ENCODE measurements around the gene TMEM220.

Gene TMEM220

DNA sequence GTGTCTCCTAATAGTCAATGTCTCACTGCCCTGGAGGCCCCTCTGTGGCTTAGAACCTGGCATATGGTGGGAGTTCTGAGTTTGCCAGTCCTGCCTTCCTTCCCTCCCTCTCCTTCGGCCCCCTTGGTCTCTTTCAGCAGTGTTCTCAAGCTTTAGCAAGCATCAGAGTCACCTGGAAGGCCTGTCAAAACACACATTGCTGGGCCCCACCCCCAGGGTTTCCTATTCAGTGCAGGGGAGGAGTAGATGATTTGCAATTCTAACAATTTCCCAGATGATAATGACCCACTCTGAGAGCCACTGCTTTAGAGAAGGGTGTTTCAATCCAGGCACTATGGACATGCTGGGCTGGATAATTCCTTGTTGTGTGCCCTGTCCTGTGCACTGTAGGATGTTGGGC lies 26.4 kb upstream of the TMEM220 start:
- no peak for DNase-seq (ENCODE audit: low read depth)
- no peak overlapping the region for H3K4me3 ChIP-seq (ENCODE audit: low read depth, low read length)
- TF ChIP-seq, protein P1, sequence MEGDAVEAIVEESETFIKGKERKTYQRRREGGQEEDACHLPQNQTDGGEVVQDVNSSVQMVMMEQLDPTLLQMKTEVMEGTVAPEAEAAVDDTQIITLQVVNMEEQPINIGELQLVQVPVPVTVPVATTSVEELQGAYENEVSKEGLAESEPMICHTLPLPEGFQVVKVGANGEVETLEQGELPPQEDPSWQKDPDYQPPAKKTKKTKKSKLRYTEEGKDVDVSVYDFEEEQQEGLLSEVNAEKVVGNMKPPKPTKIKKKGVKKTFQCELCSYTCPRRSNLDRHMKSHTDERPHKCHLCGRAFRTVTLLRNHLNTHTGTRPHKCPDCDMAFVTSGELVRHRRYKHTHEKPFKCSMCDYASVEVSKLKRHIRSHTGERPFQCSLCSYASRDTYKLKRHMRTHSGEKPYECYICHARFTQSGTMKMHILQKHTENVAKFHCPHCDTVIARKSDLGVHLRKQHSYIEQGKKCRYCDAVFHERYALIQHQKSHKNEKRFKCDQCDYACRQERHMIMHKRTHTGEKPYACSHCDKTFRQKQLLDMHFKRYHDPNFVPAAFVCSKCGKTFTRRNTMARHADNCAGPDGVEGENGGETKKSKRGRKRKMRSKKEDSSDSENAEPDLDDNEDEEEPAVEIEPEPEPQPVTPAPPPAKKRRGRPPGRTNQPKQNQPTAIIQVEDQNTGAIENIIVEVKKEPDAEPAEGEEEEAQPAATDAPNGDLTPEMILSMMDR (IDR thresholded peaks at IDR 0.05; ENCODE audit: insufficient read depth, low read depth, low read length, missing control alignments) = no peak

DNA sequence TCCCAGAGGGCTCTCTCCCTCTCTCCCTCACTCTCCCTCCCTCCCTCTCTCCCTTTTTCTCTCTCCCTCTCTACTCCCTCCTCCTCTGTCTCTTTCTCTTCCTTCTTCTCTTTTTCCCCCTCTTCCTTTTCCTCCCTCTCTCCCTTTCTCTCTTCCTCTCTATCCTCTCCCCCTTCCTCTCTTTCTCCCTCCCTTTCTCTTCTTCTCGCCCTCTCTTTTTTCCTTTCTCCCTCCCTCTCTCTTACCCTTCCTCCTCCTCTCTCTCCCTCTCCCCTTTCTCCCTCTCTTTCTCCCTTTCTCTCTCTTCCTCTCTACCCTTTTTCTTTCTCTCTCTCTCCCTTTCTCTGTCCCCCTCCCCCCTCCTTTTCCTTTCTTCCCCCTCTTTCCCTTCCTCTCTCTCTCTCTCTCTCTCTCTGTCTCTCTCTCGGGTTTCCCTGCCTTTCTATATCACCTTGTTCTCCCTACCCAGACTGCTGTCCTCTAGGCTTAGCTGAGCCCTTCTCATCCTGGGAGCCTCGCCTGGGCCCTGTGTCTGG lies 25.8 kb upstream of the TMEM220 start:
- H3K4me3 ChIP-seq (ENCODE audit: low read depth, low read length) = no peak overlapping the region
- DNase-seq (ENCODE audit: low read depth) = no peak
- TF ChIP-seq, protein P1 (IDR thresholded peaks at IDR 0.05; ENCODE audit: insufficient read depth, low read depth, low read length, missing control alignments) = no peak

DNA sequence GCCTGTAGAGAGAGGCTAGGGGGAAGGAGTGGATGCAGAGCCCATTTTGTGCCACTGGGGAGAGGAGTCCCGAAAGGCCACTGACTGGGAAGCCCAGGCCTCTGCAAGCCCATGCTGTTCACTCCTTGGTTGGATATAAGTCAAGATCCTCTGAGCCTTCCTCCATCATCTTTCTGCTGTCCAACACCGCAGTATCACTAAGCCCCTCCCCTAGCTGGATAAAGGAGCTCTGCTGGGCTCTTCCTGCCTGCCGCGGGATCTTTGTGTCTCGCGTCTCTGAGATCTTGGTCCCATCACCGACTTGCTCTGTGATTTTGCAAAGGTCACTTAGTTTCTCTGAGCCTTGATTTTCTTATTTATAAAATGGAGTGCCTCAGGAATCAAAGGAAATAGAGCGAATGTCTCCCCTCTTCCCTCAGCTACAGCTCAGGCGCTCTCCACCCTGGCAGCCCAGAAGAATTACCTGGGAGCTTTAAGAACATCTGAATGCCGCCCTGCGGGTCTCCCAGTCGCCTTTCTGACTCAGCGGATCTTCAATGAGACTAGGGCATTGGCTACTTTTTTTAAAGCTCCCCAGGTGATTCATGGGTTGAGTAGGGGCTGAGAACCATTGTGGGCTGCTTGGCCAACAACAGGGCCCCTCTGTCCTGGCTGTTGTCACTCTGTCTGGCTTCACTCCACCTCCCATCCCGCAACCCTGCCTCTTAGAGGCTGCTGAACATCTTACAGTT lies 25.2 kb upstream of the TMEM220 start:
- TF ChIP-seq, protein P1 (IDR thresholded peaks at IDR 0.05; ENCODE audit: insufficient read depth, low read depth, low read length, missing control alignments) = no peak
- H3K4me3 ChIP-seq (ENCODE audit: low read depth, low read length) = no peak overlapping the region
- DNase-seq (ENCODE audit: low read depth) = no peak

DNA sequence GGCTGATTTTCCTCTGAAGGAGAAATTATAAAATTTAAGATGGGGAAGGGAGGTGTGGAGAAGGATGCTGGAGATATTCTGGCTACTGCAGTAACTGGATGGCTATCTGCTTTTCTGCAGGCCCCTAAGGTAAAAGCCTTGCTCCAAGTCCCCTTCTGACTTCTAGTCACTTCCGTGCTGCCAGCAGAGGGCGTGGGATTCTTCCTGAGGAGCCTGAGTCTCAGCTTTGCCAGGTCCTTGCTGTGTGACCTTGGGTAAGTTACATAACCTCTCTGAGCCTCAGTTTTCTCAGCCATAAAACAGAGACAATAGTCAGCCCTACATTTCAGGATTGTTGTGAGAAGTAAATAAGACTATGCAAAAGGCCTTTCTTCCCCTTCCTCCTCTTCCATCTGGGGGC lies 24.3 kb upstream of the TMEM220 start:
- peak; percentile 55 for DNase-seq (ENCODE audit: low read depth)
- TF ChIP-seq, protein P1 (IDR thresholded peaks at IDR 0.05; ENCODE audit: insufficient read depth, low read depth, low read length, missing control alignments) = peak; percentile 36
- no peak overlapping the region for H3K4me3 ChIP-seq (ENCODE audit: low read depth, low read length)

DNA sequence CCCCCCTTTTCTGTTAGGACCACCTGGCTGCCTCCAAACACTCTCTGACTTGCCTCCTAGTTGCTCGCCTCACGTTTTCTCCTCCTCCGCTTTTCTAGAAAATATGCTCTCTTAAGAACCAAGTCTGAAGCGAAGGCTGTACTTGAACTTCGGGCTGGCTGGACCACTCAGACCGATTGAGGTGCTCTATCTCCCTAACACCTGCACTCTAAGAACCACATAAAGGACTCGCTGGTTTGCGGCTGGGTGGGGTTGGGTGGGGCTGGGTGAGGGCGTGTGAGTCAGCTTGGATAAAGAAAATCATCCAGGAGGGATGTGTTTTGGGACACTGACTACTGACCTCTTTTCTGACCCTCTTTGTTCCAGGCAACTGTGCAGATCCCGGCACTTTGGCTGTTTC lies 22.9 kb upstream of the TMEM220 start:
- DNase-seq (ENCODE audit: low read depth) = no peak
- TF ChIP-seq, protein P1 (IDR thresholded peaks at IDR 0.05; ENCODE audit: insufficient read depth, low read depth, low read length, missing control alignments) = no peak

DNA sequence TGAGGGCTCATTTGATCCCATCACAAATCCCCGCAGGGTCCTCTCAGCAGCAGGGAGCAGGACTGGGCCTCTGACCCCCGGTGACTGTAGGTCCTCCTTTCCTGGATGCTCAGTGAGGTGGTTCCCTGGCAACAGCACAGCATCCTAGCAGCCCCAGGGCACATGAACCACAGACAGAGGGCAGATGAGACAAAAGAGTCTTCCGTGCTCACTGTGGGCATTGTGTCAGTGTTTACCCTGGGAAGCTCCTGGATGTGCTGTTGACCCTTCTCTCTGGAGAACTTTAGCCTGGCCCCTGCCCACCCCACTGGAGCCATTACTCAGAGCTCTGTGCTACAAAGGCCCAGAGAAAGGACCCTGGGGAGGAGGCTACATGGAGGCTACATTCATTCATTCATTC lies 21.7 kb upstream of the TMEM220 start:
- no peak overlapping the region for H3K4me3 ChIP-seq (ENCODE audit: low read depth, low read length)
- DNase-seq (ENCODE audit: low read depth) = no peak
- TF ChIP-seq, protein P1 (IDR thresholded peaks at IDR 0.05; ENCODE audit: insufficient read depth, low read depth, low read length, missing control alignments) = no peak

More for the DNA sequence above, 22.9 kb upstream of the TMEM220 start:
- no peak overlapping the region for H3K4me3 ChIP-seq (ENCODE audit: low read depth, low read length)

DNA sequence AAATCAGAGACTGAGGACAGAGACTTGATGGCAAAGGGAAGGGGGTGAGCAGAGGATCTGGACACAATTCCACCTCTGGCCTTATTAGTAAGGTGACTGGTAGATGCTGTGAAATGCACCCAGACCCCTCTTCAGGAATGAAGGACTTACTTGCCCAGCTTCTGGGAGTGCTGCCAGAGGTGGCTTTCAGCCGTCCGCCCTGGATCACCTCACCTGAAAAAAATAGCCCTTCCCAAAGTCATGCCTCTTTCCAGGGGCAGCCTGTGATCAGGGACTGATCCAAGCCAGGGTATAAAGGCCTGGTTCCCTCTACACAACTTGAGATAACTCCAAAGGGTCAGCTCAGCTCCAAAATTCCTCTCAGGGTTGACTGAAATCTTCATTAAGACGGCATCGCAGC lies 20.4 kb upstream of the TMEM220 start:
- no peak for DNase-seq (ENCODE audit: low read depth)
- no peak overlapping the region for H3K4me3 ChIP-seq (ENCODE audit: low read depth, low read length)
- TF ChIP-seq, protein P1 (IDR thresholded peaks at IDR 0.05; ENCODE audit: insufficient read depth, low read depth, low read length, missing control alignments) = no peak

Measured in GM12865 (cell line).